ENCODE measurements around the gene C10orf95.
A peak's percentile ranks its signal among the peaks of the same experiment; 100 is the strongest.

C10orf95 gene

GRCh38 chr10:102479651-102480050, 28.3 kb upstream of the C10orf95 start:
- no peaks in the 10 kb centered on the region for H3K27me3 ChIP-seq (ENCODE audit: control insufficient read depth, insufficient read depth, low read length)
- H3K9me3 ChIP-seq (ENCODE audit: control insufficient read depth, insufficient read depth, low read length), result no peaks in the 10 kb centered on the region
- H3K9ac ChIP-seq (ENCODE audit: low read depth, low read length), result no peak overlapping the region
- H3K4me3 ChIP-seq (ENCODE audit: low read depth, low read length), result no peak overlapping the region
- peaks cover 38% of the 10 kb centered on the region for H3K36me3 ChIP-seq (ENCODE audit: control insufficient read depth, insufficient read depth, low read length)
- no peaks in the 10 kb centered on the region for H3K4me1 ChIP-seq (ENCODE audit: control insufficient read depth, insufficient read depth, low read length)

- Histone ChIP-seq H3K27me3 (ENCODE audit: control insufficient read depth, insufficient read depth, low read length) (no peaks in the 10 kb centered on the region), H3K4me1 (ENCODE audit: control insufficient read depth, insufficient read depth, low read length) (no peaks in the 10 kb centered on the region), H3K9ac (ENCODE audit: low read depth, low read length) (no peak overlapping the region), H3K9me3 (ENCODE audit: control insufficient read depth, insufficient read depth, low read length) (no peaks in the 10 kb centered on the region), H3K36me3 (ENCODE audit: control insufficient read depth, insufficient read depth, low read length) (peaks cover 25% of the 10 kb centered on the region), H3K4me3 (ENCODE audit: low read depth, low read length) (no peak overlapping the region)
These were observed 25.3 kb upstream of the C10orf95 start for GRCh38 chr10:102476466-102477141.

- H3K4me1 ChIP-seq (ENCODE audit: control insufficient read depth, insufficient read depth, low read length), result no peaks in the 10 kb centered on the region
- H3K27me3 ChIP-seq (ENCODE audit: control insufficient read depth, insufficient read depth, low read length), result no peaks in the 10 kb centered on the region
- no peaks in the 10 kb centered on the region for H3K9me3 ChIP-seq (ENCODE audit: control insufficient read depth, insufficient read depth, low read length)
- no peak overlapping the region for H3K4me3 ChIP-seq (ENCODE audit: low read depth, low read length)
- no peak overlapping the region for H3K9ac ChIP-seq (ENCODE audit: low read depth, low read length)
- H3K36me3 ChIP-seq (ENCODE audit: control insufficient read depth, insufficient read depth, low read length), result peaks cover 21% of the 10 kb centered on the region
These were observed 24.2 kb upstream of the C10orf95 start for GRCh38 chr10:102475451-102476040.

GRCh38 chr10:102473445-102474331, 22.3 kb upstream of the C10orf95 start:
- Histone ChIP-seq H3K36me3 (ENCODE audit: control insufficient read depth, insufficient read depth, low read length) (peaks cover 22% of the 10 kb centered on the region), H3K9me3 (ENCODE audit: control insufficient read depth, insufficient read depth, low read length) (no peaks in the 10 kb centered on the region), H3K4me1 (ENCODE audit: control insufficient read depth, insufficient read depth, low read length) (no peaks in the 10 kb centered on the region), H3K27me3 (ENCODE audit: control insufficient read depth, insufficient read depth, low read length) (no peaks in the 10 kb centered on the region), H3K9ac (ENCODE audit: low read depth, low read length) (no peak overlapping the region), H3K4me3 (ENCODE audit: low read depth, low read length) (no peak overlapping the region)

GRCh38 chr10:102470579-102471546, 19.5 kb upstream of the C10orf95 start:
- no peaks in the 10 kb centered on the region for H3K9me3 ChIP-seq (ENCODE audit: control insufficient read depth, insufficient read depth, low read length)
- H3K27me3 ChIP-seq (ENCODE audit: control insufficient read depth, insufficient read depth, low read length), result no peaks in the 10 kb centered on the region
- no peaks in the 10 kb centered on the region for H3K4me1 ChIP-seq (ENCODE audit: control insufficient read depth, insufficient read depth, low read length)
- no peak overlapping the region for H3K9ac ChIP-seq (ENCODE audit: low read depth, low read length)
- no peak overlapping the region for H3K4me3 ChIP-seq (ENCODE audit: low read depth, low read length)
- H3K36me3 ChIP-seq (ENCODE audit: control insufficient read depth, insufficient read depth, low read length), result peaks cover 25% of the 10 kb centered on the region

GRCh38 chr10:102468683-102469082, 17.3 kb upstream of the C10orf95 start:
- H3K4me1 ChIP-seq (ENCODE audit: control insufficient read depth, insufficient read depth, low read length), result no peaks in the 10 kb centered on the region
- no peaks in the 10 kb centered on the region for H3K27me3 ChIP-seq (ENCODE audit: control insufficient read depth, insufficient read depth, low read length)
- no peak overlapping the region for H3K4me3 ChIP-seq (ENCODE audit: low read depth, low read length)
- H3K9me3 ChIP-seq (ENCODE audit: control insufficient read depth, insufficient read depth, low read length), result no peaks in the 10 kb centered on the region
- peaks cover 17% of the 10 kb centered on the region for H3K36me3 ChIP-seq (ENCODE audit: control insufficient read depth, insufficient read depth, low read length)
- H3K9ac ChIP-seq (ENCODE audit: low read depth, low read length), result no peak overlapping the region

- H3K27me3 ChIP-seq (ENCODE audit: control insufficient read depth, insufficient read depth, low read length), result no peaks in the 10 kb centered on the region
- H3K9me3 ChIP-seq (ENCODE audit: control insufficient read depth, insufficient read depth, low read length), result no peaks in the 10 kb centered on the region
- no peak overlapping the region for H3K9ac ChIP-seq (ENCODE audit: low read depth, low read length)
- no peaks in the 10 kb centered on the region for H3K4me1 ChIP-seq (ENCODE audit: control insufficient read depth, insufficient read depth, low read length)
- no peak overlapping the region for H3K4me3 ChIP-seq (ENCODE audit: low read depth, low read length)
- H3K36me3 ChIP-seq (ENCODE audit: control insufficient read depth, insufficient read depth, low read length), result peaks cover 14% of the 10 kb centered on the region
These were observed 16.7 kb upstream of the C10orf95 start for GRCh38 chr10:102467971-102468438.

- H3K36me3 ChIP-seq (ENCODE audit: control insufficient read depth, insufficient read depth, low read length), result peaks cover 14% of the 10 kb centered on the region
- H3K4me3 ChIP-seq (ENCODE audit: low read depth, low read length), result no peak overlapping the region
- H3K4me1 ChIP-seq (ENCODE audit: control insufficient read depth, insufficient read depth, low read length), result peaks cover 2% of the 10 kb centered on the region
- no peaks in the 10 kb centered on the region for H3K27me3 ChIP-seq (ENCODE audit: control insufficient read depth, insufficient read depth, low read length)
- no peaks in the 10 kb centered on the region for H3K9me3 ChIP-seq (ENCODE audit: control insufficient read depth, insufficient read depth, low read length)
- no peak overlapping the region for H3K9ac ChIP-seq (ENCODE audit: low read depth, low read length)
These were observed 16.0 kb upstream of the C10orf95 start for GRCh38 chr10:102467318-102467717.

GRCh38 chr10:102465466-102465865, 14.1 kb upstream of the C10orf95 start:
- Histone ChIP-seq H3K9me3 (ENCODE audit: control insufficient read depth, insufficient read depth, low read length) (no peaks in the 10 kb centered on the region), H3K4me1 (ENCODE audit: control insufficient read depth, insufficient read depth, low read length) (peaks cover 11% of the 10 kb centered on the region), H3K36me3 (ENCODE audit: control insufficient read depth, insufficient read depth, low read length) (peaks cover 9% of the 10 kb centered on the region), H3K9ac (ENCODE audit: low read depth, low read length) (no peak overlapping the region), H3K4me3 (ENCODE audit: low read depth, low read length) (no peak overlapping the region), H3K27me3 (ENCODE audit: control insufficient read depth, insufficient read depth, low read length) (no peaks in the 10 kb centered on the region)

GRCh38 chr10:102463983-102464382, 12.6 kb upstream of the C10orf95 start:
- H3K36me3 ChIP-seq (ENCODE audit: control insufficient read depth, insufficient read depth, low read length), result peaks cover 6% of the 10 kb centered on the region
- H3K27me3 ChIP-seq (ENCODE audit: control insufficient read depth, insufficient read depth, low read length), result no peaks in the 10 kb centered on the region
- H3K9me3 ChIP-seq (ENCODE audit: control insufficient read depth, insufficient read depth, low read length), result no peaks in the 10 kb centered on the region
- peaks cover 14% of the 10 kb centered on the region for H3K4me1 ChIP-seq (ENCODE audit: control insufficient read depth, insufficient read depth, low read length)
- H3K4me3 ChIP-seq (ENCODE audit: low read depth, low read length), result no peak overlapping the region
- no peak overlapping the region for H3K9ac ChIP-seq (ENCODE audit: low read depth, low read length)

GRCh38 chr10:102462512-102463054, 11.2 kb upstream of the C10orf95 start:
- Histone ChIP-seq H3K9me3 (ENCODE audit: control insufficient read depth, insufficient read depth, low read length) (no peaks in the 10 kb centered on the region), H3K27me3 (ENCODE audit: control insufficient read depth, insufficient read depth, low read length) (no peaks in the 10 kb centered on the region), H3K4me3 (ENCODE audit: low read depth, low read length) (peak overlapping the region; percentile 87), H3K4me1 (ENCODE audit: control insufficient read depth, insufficient read depth, low read length) (peaks cover 14% of the 10 kb centered on the region), H3K36me3 (ENCODE audit: control insufficient read depth, insufficient read depth, low read length) (peaks cover 2% of the 10 kb centered on the region), H3K9ac (ENCODE audit: low read depth, low read length) (no peak overlapping the region)

All from iPS-15b (cell line).